Renal cortex interstitium (tissue), 15 donors: Measurements from ENCODE around the gene TMEM132E. TPM values are rescaled to one million over a fixed set of nuclear protein-coding genes. Genes with fewer than 3 reads are reported as not detected.
"Not testable (repeated sequence)": the region's sequence is repeated elsewhere in the genome, so short reads cannot be mapped to it uniquely, and the experiment has no call there.

Experiments used
- DNase-seq, 11 donors: peaks; one replicate each; pipeline ENCODE4 v3.0.0-alpha.2; 2013; ENCODE audit warnings: low read depth in 9 of 11, low spot score in 4 of 11; ENCODE audit errors: extremely low read depth in 1 of 11
- long read RNA-seq, 16 experiments: transcript quantifications; one replicate each; lab custom pipeline, GENCODE V29; 2026
- polyA plus RNA-seq, 3 donors: library from polyadenylated mRNA; unstranded; fragments of 120-200 nt; gene quantifications; one replicate each; pipeline ENCODE4 v1.2.1, GENCODE V29; 2013; ENCODE audit not compliant: insufficient read length in 3 of 3

Gene TMEM132E, protein sequence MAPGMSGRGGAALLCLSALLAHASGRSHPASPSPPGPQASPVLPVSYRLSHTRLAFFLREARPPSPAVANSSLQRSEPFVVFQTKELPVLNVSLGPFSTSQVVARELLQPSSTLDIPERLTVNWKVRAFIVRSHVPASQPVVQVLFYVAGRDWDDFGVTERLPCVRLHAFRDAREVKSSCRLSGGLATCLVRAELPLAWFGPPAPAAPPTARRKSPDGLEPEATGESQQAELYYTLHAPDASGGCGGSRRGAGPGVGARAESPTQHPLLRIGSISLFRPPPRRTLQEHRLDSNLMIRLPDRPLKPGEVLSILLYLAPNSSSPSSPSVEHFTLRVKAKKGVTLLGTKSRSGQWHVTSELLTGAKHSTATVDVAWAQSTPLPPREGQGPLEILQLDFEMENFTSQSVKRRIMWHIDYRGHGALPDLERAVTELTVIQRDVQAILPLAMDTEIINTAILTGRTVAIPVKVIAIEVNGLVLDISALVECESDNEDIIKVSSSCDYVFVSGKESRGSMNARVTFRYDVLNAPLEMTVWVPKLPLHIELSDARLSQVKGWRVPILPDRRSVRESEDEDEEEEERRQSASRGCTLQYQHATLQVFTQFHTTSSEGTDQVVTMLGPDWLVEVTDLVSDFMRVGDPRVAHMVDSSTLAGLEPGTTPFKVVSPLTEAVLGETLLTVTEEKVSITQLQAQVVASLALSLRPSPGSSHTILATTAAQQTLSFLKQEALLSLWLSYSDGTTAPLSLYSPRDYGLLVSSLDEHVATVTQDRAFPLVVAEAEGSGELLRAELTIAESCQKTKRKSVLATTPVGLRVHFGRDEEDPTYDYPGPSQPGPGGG (N-terminal part only)
- 1 to 10 TPM; 2.0 to 4.7 (median 4.5) TPM for polyA plus RNA-seq
- long read RNA-seq, donor 1, partial matches to known transcripts, result 0 of 2 reads
- long read RNA-seq, donor 1, other reads (novel, unspliced or antisense), result 0 of 2 reads
- long read RNA-seq, donor 2, result 0 reads
- long read RNA-seq, donor 3, result 0 reads
- long read RNA-seq, donor 4, result 0 reads
- long read RNA-seq, donor 5, result 0 reads
- long read RNA-seq, donor 6, result 0 reads
- long read RNA-seq, donor 7, full-length matches to known transcripts, result 2 of 2 reads
- long read RNA-seq, donor 7, partial matches to known transcripts, result 0 of 2 reads
- long read RNA-seq, donor 7, other reads (novel, unspliced or antisense), result 0 of 2 reads
- long read RNA-seq, donor 8, result 0 reads
- long read RNA-seq, donor 9, result 0 reads
- long read RNA-seq, donor 10, full-length matches to known transcripts, result 2 of 2 reads
- long read RNA-seq, donor 10, partial matches to known transcripts, result 0 of 2 reads
- long read RNA-seq, donor 10, other reads (novel, unspliced or antisense), result 0 of 2 reads
- long read RNA-seq, donor 11, partial matches to known transcripts, result 0 of 1 reads
- long read RNA-seq, donor 11, other reads (novel, unspliced or antisense), result 0 of 1 reads
- long read RNA-seq, donor 12, result 0 reads
- long read RNA-seq, donor 13, result 0 reads
- long read RNA-seq, donor 14, result 0 reads
- long read RNA-seq, donor 15, result 0 reads
- long read RNA-seq, donor 16, full-length matches to known transcripts, result 2 of 2 reads
- long read RNA-seq, donor 16, partial matches to known transcripts, result 0 of 2 reads
- long read RNA-seq, donor 16, other reads (novel, unspliced or antisense), result 0 of 2 reads

DNA sequence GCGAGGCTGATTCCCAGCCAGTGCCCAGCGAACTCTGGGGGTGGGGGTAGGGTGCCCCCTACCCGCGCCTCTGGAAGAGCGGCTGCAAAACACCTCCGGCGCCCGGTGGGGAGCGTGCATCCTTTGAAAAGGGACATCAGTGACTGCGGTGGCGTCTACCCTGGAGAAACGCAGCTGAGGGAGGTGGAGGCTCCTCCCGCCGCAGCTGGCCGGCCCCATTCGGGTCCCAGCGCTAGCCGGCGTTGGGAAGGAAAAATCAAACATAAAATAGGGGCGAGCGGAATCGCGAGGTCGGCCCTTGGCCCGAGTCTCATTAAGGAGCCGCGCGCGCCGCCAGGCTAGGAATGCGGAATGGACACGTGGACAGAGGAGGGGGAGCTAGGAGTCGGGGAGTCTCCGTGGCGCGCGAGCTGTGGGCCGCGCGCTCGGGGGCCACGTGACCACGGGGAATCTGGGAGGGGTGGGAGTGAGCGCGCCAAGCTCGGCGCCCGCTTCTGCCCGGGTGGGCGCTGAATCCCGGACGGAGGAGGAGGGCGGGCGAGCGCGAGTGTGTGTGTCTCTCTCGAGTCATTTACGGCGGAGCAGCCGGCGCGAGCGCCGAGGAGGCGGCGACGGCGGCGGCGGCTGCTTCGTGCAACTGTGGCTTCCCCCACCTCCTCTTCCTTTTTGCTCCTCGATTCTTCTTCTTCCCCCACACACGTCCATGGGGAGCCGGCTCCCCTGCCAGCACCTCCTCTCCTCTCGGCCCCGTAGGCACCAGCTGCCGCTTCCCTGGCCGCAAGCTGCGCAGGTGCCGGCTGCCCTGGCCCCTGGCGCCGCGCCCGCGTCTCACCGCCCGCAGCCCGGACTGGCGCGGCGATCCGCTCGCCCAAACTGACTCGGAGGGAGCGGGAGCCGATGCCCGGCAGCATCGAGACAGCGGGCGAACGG is at the start of gene TMEM132E:
TSS of gene TMEM132E (plus strand) at position 566 of the 930 bp plus-strand sequence. CDS start 1,495 bp downstream, outside the sequence.
- peak in 4 of 11 donors; percentile 51 to 78 (median 72) for DNase-seq

- DNase-seq, result peak in 1 of 11 donors; percentile 18
These were observed 48.5 kb upstream of the TMEM132E start for GRCh38 chr17:34530918-34531317.

GRCh38 chr17:34532281-34533065 is 46.9 kb upstream of the TMEM132E start:
- DNase-seq, result no peak

- peak in 1 of 11 donors; percentile 14 for DNase-seq
These were observed 45.4 kb upstream of the TMEM132E start for GRCh38 chr17:34533806-34534527.

DNA sequence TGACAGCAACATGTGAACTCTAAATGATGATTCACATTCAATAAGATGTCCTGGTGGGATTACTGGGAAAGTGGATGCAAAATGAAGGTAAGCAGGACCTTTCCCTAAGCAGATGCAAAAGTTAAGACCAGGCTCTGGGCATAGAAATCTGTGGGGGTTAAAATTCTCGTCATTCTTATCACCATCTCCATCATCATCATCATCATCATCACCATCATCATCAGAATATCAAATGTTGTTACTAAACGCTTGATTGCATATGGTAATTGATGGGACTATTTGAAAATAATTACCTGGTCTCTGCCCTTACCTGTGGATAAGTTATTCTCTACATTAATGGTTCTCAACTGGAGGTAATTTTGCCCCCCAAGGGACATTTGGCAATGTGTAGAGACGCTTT is 41.9 kb upstream of the TMEM132E start:
- DNase-seq, result no peak

GRCh38 chr17:34538582-34538981 is 40.8 kb upstream of the TMEM132E start:
- DNase-seq, result not testable (repeated sequence)

GRCh38 chr17:34539881-34540280 is 39.5 kb upstream of the TMEM132E start:
- DNase-seq, result no peak

DNA sequence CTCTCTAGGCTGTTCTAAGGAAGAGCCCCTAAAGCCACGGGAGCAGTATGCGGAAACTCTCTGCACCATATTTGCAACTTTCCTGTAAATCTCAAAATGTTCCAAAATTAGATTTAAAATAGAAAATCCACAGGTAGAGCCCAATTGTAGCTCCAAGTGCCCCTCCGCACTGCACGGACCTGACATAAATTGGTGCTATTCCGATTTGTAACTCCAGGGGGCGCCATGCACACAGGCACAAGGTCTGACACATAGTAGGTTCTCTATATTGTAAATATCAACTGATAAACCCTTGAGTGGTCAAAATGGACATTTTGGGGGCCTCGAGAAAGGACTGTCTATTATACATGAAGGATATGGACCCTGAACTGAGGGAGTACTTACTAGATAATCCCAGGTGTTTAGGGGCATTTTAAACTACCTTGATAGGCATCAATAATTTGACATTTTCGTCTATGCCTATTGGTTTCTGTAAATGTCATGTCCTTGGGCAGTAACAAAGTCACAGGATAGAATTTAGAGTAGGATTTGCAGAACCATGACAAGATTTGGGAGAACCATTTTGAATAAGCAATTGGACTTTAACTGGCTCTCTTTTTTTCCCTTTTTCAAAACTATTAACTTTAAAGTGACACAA is 36.6 kb upstream of the TMEM132E start:
- DNase-seq, result no peak

- DNase-seq, result no peak
These were observed 31.8 kb upstream of the TMEM132E start for GRCh38 chr17:34547453-34548063.

DNA sequence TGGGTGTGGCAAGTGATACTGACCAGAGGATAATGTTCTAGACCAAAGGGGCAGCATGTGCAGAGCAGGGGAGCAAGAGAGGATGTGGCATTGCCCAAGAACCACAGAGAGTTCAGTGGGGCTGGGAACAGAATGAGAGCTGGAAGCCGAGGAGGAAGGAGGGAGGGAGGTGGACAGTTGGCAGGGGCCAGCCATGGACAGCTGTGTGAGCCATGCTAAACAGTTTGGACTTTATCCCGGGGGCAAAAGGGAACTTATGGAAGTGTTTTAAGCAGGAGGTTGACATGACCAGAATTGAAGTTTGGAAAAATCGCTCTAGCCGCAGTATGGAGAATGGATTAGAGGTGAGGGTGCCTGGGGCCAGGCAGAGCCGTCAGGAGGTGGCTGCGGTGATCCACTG is 29.4 kb upstream of the TMEM132E start:
- DNase-seq, result no peak

GRCh38 chr17:34553907-34554306 is 25.5 kb upstream of the TMEM132E start:
- no peak for DNase-seq

DNA sequence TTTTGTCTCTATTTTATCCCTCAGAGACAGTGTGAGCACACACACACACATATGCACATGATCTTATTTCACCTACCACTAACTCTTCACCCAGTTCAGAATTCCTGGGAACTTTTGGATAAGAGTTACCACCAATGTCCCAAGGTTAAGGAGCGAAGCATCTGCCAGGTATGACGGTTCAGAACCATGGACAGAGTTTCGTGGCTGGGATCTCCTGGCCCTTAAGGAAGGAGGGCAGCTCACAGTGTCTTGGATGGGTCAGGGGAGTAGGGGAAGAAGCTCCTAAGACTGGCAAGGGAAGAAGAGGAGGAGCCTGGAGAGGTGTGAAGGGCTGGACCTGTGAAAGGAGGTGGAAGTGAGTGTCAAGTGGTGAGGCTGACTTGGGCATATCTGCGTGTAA is 23.0 kb upstream of the TMEM132E start:
- DNase-seq, result peak in 1 of 11 donors; percentile 43

DNA sequence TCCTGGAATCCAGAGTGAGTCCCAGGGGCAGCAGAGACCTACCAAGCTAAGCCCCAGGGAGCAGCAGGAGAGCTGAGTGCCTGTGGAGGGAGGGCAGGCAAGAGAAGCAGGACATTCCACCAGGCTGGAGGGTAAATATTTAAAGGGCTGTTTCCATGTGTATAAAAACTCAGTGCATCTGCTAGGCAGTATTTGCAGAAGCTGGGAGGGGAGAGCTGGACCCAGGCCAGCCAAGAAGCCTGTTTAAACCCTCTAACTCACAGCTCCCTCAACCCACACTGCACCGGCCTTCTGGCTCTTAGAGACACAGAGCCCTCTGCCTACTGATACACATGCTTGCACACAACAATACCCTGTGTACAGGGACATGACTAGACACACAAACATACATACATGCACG is 22.5 kb upstream of the TMEM132E start:
- DNase-seq, result no peak

- no peak for DNase-seq
These were observed 18.1 kb upstream of the TMEM132E start for GRCh38 chr17:34561328-34561727.

GRCh38 chr17:34562387-34562786 is 17.0 kb upstream of the TMEM132E start:
- DNase-seq, result no peak
